HEK293 (cell line): ENCODE data around the gene PDIA5.

Experiments
- BCL11B ChIP-seq: fragments of 450-650 bp; formaldehyde crosslinking; IDR thresholded peaks from 2 replicates; pipeline ENCODE4 v1.5.1; 2016; ENCODE audit warnings: low read depth, missing biosample characterization, missing genetic modification characterization
- CTCF ChIP-seq: fragments of 450-650 bp; formaldehyde crosslinking; IDR thresholded peaks from 2 replicates; pipeline ENCODE4 v1.5.1; 2016; ENCODE audit warnings: missing biosample characterization, missing genetic modification characterization
- GLI2 ChIP-seq: fragments of 450-650 bp; formaldehyde crosslinking; IDR thresholded peaks from 2 replicates; pipeline ENCODE4; 2017; ENCODE audit warnings: missing biosample characterization, missing genetic modification characterization, low read depth, borderline replicate concordance
- GLIS1 ChIP-seq: fragments of 450-650 bp; formaldehyde crosslinking; IDR thresholded peaks from 2 replicates; pipeline ENCODE4 v1.5.1; 2016; ENCODE audit warnings: missing biosample characterization, missing genetic modification characterization
- RBAK ChIP-seq: fragments of 450-650 bp; formaldehyde crosslinking; IDR thresholded peaks from 2 replicates; pipeline ENCODE4 v1.5.1; 2016; ENCODE audit warnings: missing biosample characterization, missing genetic modification characterization
- REPIN1 ChIP-seq: fragments of 450-650 bp; formaldehyde crosslinking; IDR thresholded peaks from 2 replicates; pipeline ENCODE4 v1.5.1; 2017; ENCODE audit warnings: missing biosample characterization, missing genetic modification characterization, low read depth
- TCF7L2 ChIP-seq: IDR thresholded peaks from 2 replicates; pipeline ENCODE4 v1.6.1; 2011; ENCODE audit warnings: low read depth, mild to moderate bottlenecking, inconsistent platforms, low read length, moderate library complexity, borderline replicate concordance
- TRIM28 ChIP-seq: IDR thresholded peaks from 2 replicates; pipeline ENCODE4 v1.6.1; 2011; ENCODE audit warnings: low read length, control low read depth, borderline replicate concordance
- WT1 ChIP-seq: fragments of 450-650 bp; formaldehyde crosslinking; IDR thresholded peaks from 2 replicates; pipeline ENCODE4 v1.5.1; 2016; ENCODE audit warnings: missing biosample characterization, missing genetic modification characterization
- ZBTB6 ChIP-seq: fragments of 450-650 bp; formaldehyde crosslinking; IDR thresholded peaks from 2 replicates; pipeline ENCODE4 v1.5.1; 2017; ENCODE audit warnings: missing biosample characterization, missing genetic modification characterization
- ZBTB8A ChIP-seq: fragments of 450-650 bp; formaldehyde crosslinking; IDR thresholded peaks from 2 replicates; pipeline ENCODE4 v1.5.1; 2016; ENCODE audit warnings: missing biosample characterization, missing genetic modification characterization
- ZIC2 ChIP-seq: fragments of 450-650 bp; formaldehyde crosslinking; IDR thresholded peaks from 2 replicates; pipeline ENCODE4 v1.5.1; 2016; ENCODE audit warnings: missing biosample characterization, missing genetic modification characterization
- ZNF19 ChIP-seq: fragments of 450-650 bp; formaldehyde crosslinking; IDR thresholded peaks from 2 replicates; pipeline ENCODE4; 2016; ENCODE audit warnings: missing biosample characterization, missing genetic modification characterization, low read depth
- ZNF23 ChIP-seq: fragments of 450-650 bp; formaldehyde crosslinking; IDR thresholded peaks from 2 replicates; pipeline ENCODE4 v1.5.1; 2016; ENCODE audit warnings: missing biosample characterization, missing genetic modification characterization, borderline replicate concordance
- ZNF398 ChIP-seq: fragments of 450-650 bp; formaldehyde crosslinking; IDR thresholded peaks from 2 replicates; pipeline ENCODE4 v1.5.1; 2017; ENCODE audit warnings: missing biosample characterization, missing genetic modification characterization
- ZNF426 ChIP-seq: fragments of 450-650 bp; formaldehyde crosslinking; IDR thresholded peaks from 2 replicates; pipeline ENCODE4 v1.5.1; 2017; ENCODE audit warnings: missing biosample characterization, missing genetic modification characterization, mild to moderate bottlenecking, inconsistent platforms, moderate library complexity
- ZNF513 ChIP-seq: fragments of 450-650 bp; IDR thresholded peaks from 2 replicates; pipeline ENCODE4 v1.5.1; 2018; ENCODE audit warnings: missing biosample characterization, missing genetic modification characterization
- ZNF544 ChIP-seq: fragments of 450-650 bp; formaldehyde crosslinking; IDR thresholded peaks from 2 replicates; pipeline ENCODE4 v1.5.0; 2017; ENCODE audit warnings: missing biosample characterization, missing genetic modification characterization
- ZNF610 ChIP-seq: fragments of 450-650 bp; formaldehyde crosslinking; IDR thresholded peaks from 2 replicates; pipeline ENCODE4 v1.5.1; 2016; ENCODE audit warnings: missing biosample characterization, missing genetic modification characterization, borderline replicate concordance
- ZNF843 ChIP-seq: fragments of 450-650 bp; formaldehyde crosslinking; IDR thresholded peaks from 2 replicates; pipeline ENCODE4 v1.5.1; 2016; ENCODE audit warnings: missing biosample characterization, missing genetic modification characterization
- ZSCAN30 ChIP-seq: fragments of 450-650 bp; IDR thresholded peaks from 2 replicates; pipeline ENCODE4 v1.5.1; 2018; ENCODE audit warnings: missing biosample characterization, mild to moderate bottlenecking, missing genetic modification characterization, moderate library complexity

PDIA5 gene

GRCh38 chr3:123081718-123082369, 15.0 kb downstream of the PDIA5 start (continued):
- TF ChIP-seq CTCF (tag by site-specific recombination) (no peak), REPIN1 (tag by site-specific recombination) (no peak), ZNF23 (tag by site-specific recombination) (no peak), ZIC2 (tag by site-specific recombination) (peak; percentile 64), ZNF610 (no peak), ZBTB6 (tag by site-specific recombination) (no peak), BCL11B (tag by site-specific recombination) (no peak), ZNF426 (tag by site-specific recombination) (no peak), TRIM28 (0 out of 2 replicates have a peak, but pooled peaks have one; percentile 49), ZNF544 (no peak), ZBTB8A (tag by site-specific recombination) (peak; percentile 13; the same call in 1 of the 2 replicates), WT1 (tag by site-specific recombination) (no peak; the same call in 1 of the 2 replicates), ZNF398 (tag by site-specific recombination) (no peak), TCF7L2 (no peak), ZSCAN30 (tag by site-specific recombination) (no peak), ZNF843 (tag by site-specific recombination) (peak; percentile 58), ZNF19 (tag by site-specific recombination) (no peak), ZNF513 (no peak), RBAK (tag by site-specific recombination) (no peak), GLI2 (tag by site-specific recombination) (peak; percentile 47; the same call in 1 of the 2 replicates), GLIS1 (tag by site-specific recombination) (peak; percentile 69)
